ENCODE results near the gene MON1B. TPM values are rescaled to one million over a fixed set of nuclear protein-coding genes. Genes with fewer than 3 reads are reported as not detected.

MON1B gene
- total and polyA plus RNA-seq, 2 of the 8 experiments (the other 6 are each of a cell fraction or from before 2014, with no cell fraction given), result 20.0 to 45.9 TPM

GRCh38 chr16:77213542-77214106 lies 22.6 kb downstream of the MON1B start:
- Histone ChIP-seq H2BK120ac (replicated peaks; ENCODE audit: low read depth, low read length) (no peak overlapping the region), H4K5ac (ENCODE audit: insufficient read length, low read depth, low read length) (no peak overlapping the region), H3K14ac (ENCODE audit: insufficient read length) (no peak overlapping the region), H3K4ac (replicated peaks; ENCODE audit: insufficient read length, low read depth, low read length) (no peak overlapping the region), H3K79me1 (ENCODE audit: low read depth, low read length) (no peaks in the 10 kb centered on the region; the same call in 1 of the 2 replicates), H3K27me3 (replicated peaks in 1 of 4; ENCODE audit: control insufficient read depth in 3 of 4, extremely low read depth in 1 of 4, insufficient read depth in 3 of 4, low read length in 3 of 4) (no peaks in the 10 kb centered on the region; a peak in 1 of 7 replicates), H2BK15ac (ENCODE audit: low read length) (0 out of 2 replicates have a peak overlapping the region, but pooled peaks have one; percentile 34), H3K4me2 (ENCODE audit: insufficient read depth in 1 of 2, low read depth in 2 of 2, low read length in 2 of 2) (peak overlapping the region; percentile 75 to 87), H2AFZ (ENCODE audit: low read length) (no peak overlapping the region), H3K23ac (ENCODE audit: insufficient read length) (no peak overlapping the region), H2BK20ac (ENCODE audit: low read length) (no peak overlapping the region), H3K36me3 (ENCODE audit: control insufficient read depth in 2 of 4, insufficient read depth in 4 of 4, low read length in 3 of 4) (no peaks in the 10 kb centered on the region), H4K8ac (ENCODE audit: extremely low read depth, insufficient read depth, low read length) (peak overlapping the region; percentile 69), H3K23me2 (ENCODE audit: low read depth, low read length) (peaks cover 5% of the 10 kb centered on the region; the same call in 1 of the 2 replicates), H3K79me2 (ENCODE audit: control insufficient read depth in 1 of 2, insufficient read depth in 2 of 2, low read length in 2 of 2) (no peaks in the 10 kb centered on the region), H3K18ac (ENCODE audit: extremely low read depth, low read length) (no peak overlapping the region), H3K9me3 (ENCODE audit: insufficient read depth in 2 of 2, low read depth in 1 of 2, low read length in 1 of 2) (no peaks in the 10 kb centered on the region), H2BK12ac (ENCODE audit: low read depth, low read length) (0 out of 2 replicates have a peak overlapping the region, but pooled peaks have one; percentile 31), H3K9ac (replicated peaks in 1 of 4; ENCODE audit: extremely low read depth in 1 of 4, low read depth in 3 of 4, low read length in 3 of 4) (no peak overlapping the region; a peak in 1 of 7 replicates), H4K20me1 (replicated peaks in 1 of 2; ENCODE audit: control insufficient read depth in 1 of 2, insufficient read depth in 2 of 2, low read length in 2 of 2) (no peaks in the 10 kb centered on the region), H3K56ac (replicated peaks; ENCODE audit: insufficient read length, low read depth, low read length) (peak overlapping the region; percentile 47), H3K4me1 (replicated peaks in 1 of 4; ENCODE audit: control insufficient read depth in 3 of 4, insufficient read depth in 4 of 4, low read length in 3 of 4) (peaks cover 0 to 16% (median 11%) of the 10 kb centered on the region in 4 experiments; a peak in 6 of 7 replicates), H2AK5ac (ENCODE audit: low read depth, low read length) (no peak overlapping the region), H4K91ac (replicated peaks; ENCODE audit: insufficient read length, low read length) (no peak overlapping the region), H3K27ac (ENCODE audit: low read depth, low read length) (no peak overlapping the region), H2BK5ac (ENCODE audit: low read depth, low read length) (no peak overlapping the region), H3K4me3 (ENCODE audit: extremely low read depth in 1 of 4, insufficient read depth in 2 of 4, low read depth in 3 of 4, low read length in 4 of 4) (peak overlapping the region; percentile 53 to 84 (median 74); a peak in 5 of 8 replicates)
- DNase-seq (ENCODE audit: low read depth in 1 of 2, low spot score in 2 of 2) (no peak), FAIRE-seq (no peak)
- POLR2A ChIA-PET (ENCODE audit: partially characterized antibody), result interaction anchor here (1.8 to 2.4 kb wide), 3 partner anchors 9 to 23 kb away, joined by 7 to 15 read pairs (median 7); partner anchors contain the start of gene MON1B
- CTCF ChIA-PET (ENCODE audit: partially characterized antibody), result interaction anchor here (1.2 to 1.7 kb wide), 3 partner anchors 9 to 15 kb away, joined by 3 to 11 read pairs (median 3); partner anchors contain the start of gene SYCE1L
- WGBS, 2 experiments (ENCODE audit: extremely low coverage in 1 of 2, insufficient coverage in 1 of 2, insufficient read length in 1 of 2, insufficient replicate concordance in 2 of 2, low coverage in 1 of 2, low lambda C conversion rate in 2 of 2, missing lambda C conversion rate in 1 of 2), result 94% methylated on average over 15 of the region's 15 CpGs; no CpG with 5 or more reads in 1 of the 2 experiments
- TF ChIP-seq CBX8 (IDR thresholded peaks at IDR 0.05; ENCODE audit: borderline replicate concordance, low read depth, low read length), result no peak
